SK-N-DZ (cell line): Measurements from ENCODE around the gene IFNL3.

Experiments
- DNase-seq: peaks from one replicate; pipeline ENCODE4 v3.0.0-alpha.2; 2015; ENCODE audit warnings: low spot score

The IFNL3 gene

GRCh38 chr19:39194832-39195542 is 49.8 kb downstream of the IFNL3 start:
- no peak for DNase-seq

- no peak for DNase-seq
These were observed 51.0 kb downstream of the IFNL3 start for GRCh38 chr19:39193803-39194202.
